MCF 10A (cell line): ENCODE results near the gene MCAM. TPM values are rescaled to one million over a fixed set of nuclear protein-coding genes. Genes with fewer than 3 reads are reported as not detected.

ENCODE experiments used
- BruUV-seq: library from RNA; stranded (reverse); fragments of 400-500 nt; replicated peaks from 2 replicates; lab custom pipeline; 2021; lab: Mats Ljungman, UMichigan
- CTCF ChIA-PET: fragments of 300-600 bp; sonication (Branson Sonifier 250); formaldehyde crosslinking; extraction: SDS; loops from one replicate; lab custom pipeline; 2021; ENCODE audit warnings: antibody characterized with exemption, inconsistent platforms; lab: Yijun Ruan, JAX
- POLR2A ChIA-PET: fragments of 300-600, 350-650 bp; sonication (Branson Sonifier 250); formaldehyde crosslinking; extraction: SDS; loops from one replicate; lab custom pipeline; 2020; ENCODE audit warnings: antibody characterized with exemption, inconsistent platforms; lab: Yijun Ruan, JAX
- DNase-seq: peaks from one replicate; pipeline ENCODE4 v3.0.0-alpha.2; 2018; ENCODE audit not compliant: unreplicated experiment
- H3K27ac Mint-ChIP-seq: one replicate; pipeline ENCODE4 v1.8.0; 2022; ENCODE audit warnings: mild to moderate bottlenecking, low read depth, mixed read lengths; ENCODE audit not compliant: unreplicated experiment
- H3K27me3 Mint-ChIP-seq: one replicate; pipeline ENCODE4 v1.8.0; 2022; ENCODE audit warnings: mixed read lengths; ENCODE audit not compliant: insufficient read depth, unreplicated experiment
- H3K36me3 Mint-ChIP-seq: one replicate; pipeline ENCODE4 v1.8.0; 2022; ENCODE audit warnings: mild to moderate bottlenecking, moderate library complexity, mixed read lengths; ENCODE audit not compliant: insufficient read depth, unreplicated experiment
- H3K4me1 Mint-ChIP-seq: one replicate; pipeline ENCODE4 v1.8.0; 2022; ENCODE audit warnings: mixed read lengths; ENCODE audit not compliant: insufficient read depth, unreplicated experiment
- H3K4me3 Mint-ChIP-seq: one replicate; pipeline ENCODE4 v1.8.0; 2022; ENCODE audit warnings: mild to moderate bottlenecking, moderate library complexity, mixed read lengths; ENCODE audit not compliant: unreplicated experiment
- H3K9me3 Mint-ChIP-seq: one replicate; pipeline ENCODE4 v1.8.0; 2022; ENCODE audit warnings: mixed read lengths; ENCODE audit not compliant: unreplicated experiment
- CTCF ChIP-seq: fragments of 200-600 bp; IDR thresholded peaks from one replicate; pipeline ENCODE4 v1.8.0; 2022; ENCODE audit warnings: antibody characterized with exemption, mild to moderate bottlenecking; ENCODE audit not compliant: unreplicated experiment
- intact Hi-C: fragments of 100-400 bp; cut with micrococcal nuclease; formaldehyde crosslinking; loops from 2 replicates; pipeline ENCODE4 v1.14.1; 2022
- total RNA-seq: library from RNA; stranded (reverse); gene quantifications from 2 replicates; pipeline ENCODE4 v1.2.3, GENCODE V29; 2022

Gene MCAM
- total RNA-seq, 1 experiment from 2014 or later = 3.5 TPM

GRCh38 chr11:119309411-119309810 is 7.5 kb downstream of the MCAM start:
- Mint-ChIP-seq H3K27ac (no peak overlapping the region), H3K4me3 (no peak overlapping the region), H3K9me3 (no peaks in the 10 kb centered on the region), H3K27me3 (no peaks in the 10 kb centered on the region), H3K4me1 (peaks cover 10% of the 10 kb centered on the region), H3K36me3 (peaks cover 22% of the 10 kb centered on the region)
- intact Hi-C loops = no loop called here
- TF ChIP-seq CTCF = no peak
- ChIA-PET CTCF (interaction anchor here (0.6 to 7.7 kb wide), 5 partner anchors 11 to 91 kb away, joined by 3 to 62 read pairs (median 7); no protein-coding TSS in a partner anchor), POLR2A (interaction anchor here (0.6 to 0.7 kb wide), 2 partner anchors 19 to 175 kb away, joined by 3 read pairs; no protein-coding TSS in a partner anchor)
- no peak for DNase-seq
- BruUV-seq = no TSS peak

- no TSS peak for BruUV-seq
- Mint-ChIP-seq H3K27ac (no peak overlapping the region), H3K4me3 (no peak overlapping the region), H3K36me3 (peaks cover 37% of the 10 kb centered on the region), H3K9me3 (no peaks in the 10 kb centered on the region), H3K27me3 (no peaks in the 10 kb centered on the region), H3K4me1 (peaks cover 10% of the 10 kb centered on the region)
- no peak for DNase-seq
- ChIA-PET POLR2A (interaction anchor here (0.6 to 0.9 kb wide), 4 partner anchors 8 to 213 kb away, joined by 3 to 6 read pairs (median 4); no protein-coding TSS in a partner anchor), CTCF (interaction anchor here (0.6 to 7.7 kb wide), 8 partner anchors 10 to 414 kb away, joined by 3 to 62 read pairs (median 4); no protein-coding TSS in a partner anchor)
- no peak for TF ChIP-seq CTCF
- intact Hi-C loops = no loop called here
Observed at GRCh38 chr11:119307974-119308373, 9.0 kb downstream of the MCAM start.

- Mint-ChIP-seq H3K9me3 (no peaks in the 10 kb centered on the region), H3K36me3 (peaks cover 37% of the 10 kb centered on the region), H3K4me1 (peaks cover 10% of the 10 kb centered on the region), H3K27ac (no peak overlapping the region), H3K4me3 (no peak overlapping the region), H3K27me3 (no peaks in the 10 kb centered on the region)
- CTCF ChIA-PET = interaction anchor here (0.7 to 7.7 kb wide), 6 partner anchors 10 to 227 kb away, joined by 3 to 62 read pairs (median 4); no protein-coding TSS in a partner anchor
- POLR2A ChIA-PET = interaction anchor here (0.6 to 0.8 kb wide), 2 partner anchors 81 to 213 kb away, joined by 3 to 4 read pairs; no protein-coding TSS in a partner anchor
- BruUV-seq = no TSS peak
- TF ChIP-seq CTCF = no peak
- DNase-seq = no peak
- intact Hi-C loops = no loop called here
Observed at GRCh38 chr11:119307219-119307618, 9.7 kb downstream of the MCAM start.

GRCh38 chr11:119306373-119306890 is 10.5 kb downstream of the MCAM start:
- Mint-ChIP-seq H3K4me1 (peaks cover 10% of the 10 kb centered on the region), H3K9me3 (no peaks in the 10 kb centered on the region), H3K4me3 (no peak overlapping the region), H3K27ac (no peak overlapping the region), H3K27me3 (no peaks in the 10 kb centered on the region), H3K36me3 (peaks cover 42% of the 10 kb centered on the region)
- ChIA-PET CTCF (interaction anchor here (0.6 to 7.7 kb wide), 5 partner anchors 9 to 603 kb away, joined by 3 to 62 read pairs (median 3); no protein-coding TSS in a partner anchor), POLR2A (no interaction called here)
- intact Hi-C loops = no loop called here
- no TSS peak for BruUV-seq
- peak; percentile 40 for DNase-seq
- TF ChIP-seq CTCF = no peak
